ENCODE data around the gene GPR26. TPM values are rescaled to one million over a fixed set of nuclear protein-coding genes. Genes with fewer than 3 reads are reported as not detected.

GPR26 gene
- total RNA-seq, 6 experiments from 2014 or later = not detected

DNA sequence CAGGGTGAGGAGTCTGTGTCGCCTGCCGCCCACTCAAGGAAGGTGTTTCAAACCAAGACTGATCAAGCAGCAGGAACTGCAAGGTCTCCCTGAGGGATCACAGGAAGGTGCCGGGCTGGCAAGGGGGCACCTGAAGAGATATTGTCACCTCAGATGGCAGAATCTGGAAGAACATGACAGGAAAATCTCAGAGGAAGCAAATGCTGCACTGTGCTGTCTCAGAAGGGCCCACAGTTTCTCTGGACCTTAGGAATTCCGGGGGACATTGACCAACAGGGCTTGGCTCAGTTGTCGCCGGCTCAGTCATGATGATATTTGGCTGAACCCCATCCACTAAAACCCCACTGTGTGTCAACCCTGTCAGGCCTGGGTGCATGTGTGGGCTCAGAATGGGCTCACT lies 31.9 kb upstream of the GPR26 start:
- H3K27ac ChIP-seq = no peak overlapping the region
- H3K4me1 ChIP-seq = no peaks in the 10 kb centered on the region
- intact Hi-C loops (cut with DNase I) = no loop called here
- peak in 1 of 3 donors; percentile 19 for DNase-seq
- no peaks in the 10 kb centered on the region for H3K27me3 ChIP-seq
- no peaks in the 10 kb centered on the region for H3K9me3 ChIP-seq
- WGBS (ENCODE audit: insufficient coverage, low coverage, low lambda C conversion rate, missing lambda C conversion rate) = 65% methylated on average over 3 of the region's 6 CpGs
- no peak overlapping the region for H3K4me3 ChIP-seq
- H3K36me3 ChIP-seq = no peaks in the 10 kb centered on the region
- TF ChIP-seq POLR2A (IDR thresholded peaks at IDR 0.05) = no peak
- no peak for ATAC-seq

DNA sequence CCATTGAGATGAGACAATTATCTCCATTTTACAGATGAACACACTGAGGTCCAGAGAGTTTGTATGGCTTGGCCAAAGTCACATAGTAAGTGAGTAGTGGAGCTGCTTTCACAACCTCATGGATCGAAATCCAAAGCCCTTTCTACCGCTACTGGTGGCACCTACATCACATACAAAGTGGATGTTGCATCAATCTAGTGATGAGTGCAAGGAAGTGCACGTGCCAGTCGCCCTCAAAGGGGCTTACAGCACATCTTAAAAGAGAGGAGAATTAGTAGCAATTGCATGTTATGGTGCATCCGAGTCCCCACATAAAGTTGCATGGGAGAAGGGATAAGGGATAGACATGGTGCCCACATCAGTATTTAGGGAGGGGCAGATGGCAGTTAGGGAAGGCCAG lies 31.0 kb upstream of the GPR26 start:
- H3K27ac ChIP-seq = no peak overlapping the region
- ATAC-seq = no peak
- no peaks in the 10 kb centered on the region for H3K4me1 ChIP-seq
- H3K36me3 ChIP-seq = no peaks in the 10 kb centered on the region
- 34% methylated on average over 5 of the region's 5 CpGs for WGBS (ENCODE audit: insufficient coverage, low coverage, low lambda C conversion rate, missing lambda C conversion rate)
- H3K9me3 ChIP-seq = no peaks in the 10 kb centered on the region
- no peak overlapping the region for H3K4me3 ChIP-seq
- peak in 1 of 3 donors; percentile 4 for DNase-seq
- no peak for TF ChIP-seq POLR2A (IDR thresholded peaks at IDR 0.05)
- TF ChIP-seq, protein P1, sequence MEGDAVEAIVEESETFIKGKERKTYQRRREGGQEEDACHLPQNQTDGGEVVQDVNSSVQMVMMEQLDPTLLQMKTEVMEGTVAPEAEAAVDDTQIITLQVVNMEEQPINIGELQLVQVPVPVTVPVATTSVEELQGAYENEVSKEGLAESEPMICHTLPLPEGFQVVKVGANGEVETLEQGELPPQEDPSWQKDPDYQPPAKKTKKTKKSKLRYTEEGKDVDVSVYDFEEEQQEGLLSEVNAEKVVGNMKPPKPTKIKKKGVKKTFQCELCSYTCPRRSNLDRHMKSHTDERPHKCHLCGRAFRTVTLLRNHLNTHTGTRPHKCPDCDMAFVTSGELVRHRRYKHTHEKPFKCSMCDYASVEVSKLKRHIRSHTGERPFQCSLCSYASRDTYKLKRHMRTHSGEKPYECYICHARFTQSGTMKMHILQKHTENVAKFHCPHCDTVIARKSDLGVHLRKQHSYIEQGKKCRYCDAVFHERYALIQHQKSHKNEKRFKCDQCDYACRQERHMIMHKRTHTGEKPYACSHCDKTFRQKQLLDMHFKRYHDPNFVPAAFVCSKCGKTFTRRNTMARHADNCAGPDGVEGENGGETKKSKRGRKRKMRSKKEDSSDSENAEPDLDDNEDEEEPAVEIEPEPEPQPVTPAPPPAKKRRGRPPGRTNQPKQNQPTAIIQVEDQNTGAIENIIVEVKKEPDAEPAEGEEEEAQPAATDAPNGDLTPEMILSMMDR (IDR thresholded peaks at IDR 0.05) = no peak
- H3K27me3 ChIP-seq = no peaks in the 10 kb centered on the region
- intact Hi-C loops (cut with DNase I) = no loop called here

DNA sequence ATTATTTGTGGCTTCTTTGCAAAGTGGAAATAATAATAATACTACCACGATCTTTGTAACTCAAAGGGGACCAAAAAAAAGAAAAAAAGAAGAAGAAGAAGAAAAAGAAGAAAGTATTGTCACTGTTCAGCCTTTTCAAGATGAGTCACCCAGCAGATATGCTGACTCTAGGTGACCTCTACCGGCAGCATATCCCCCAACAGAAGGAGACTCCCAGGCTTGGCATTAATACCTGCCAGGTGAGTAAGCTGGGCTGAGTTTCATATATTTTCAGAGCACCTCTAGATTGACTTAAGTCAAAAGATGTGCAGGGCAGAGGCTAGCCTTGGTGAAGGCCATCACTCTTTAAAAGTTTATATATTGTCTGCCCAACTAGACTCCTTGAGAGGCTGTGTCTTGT lies 30.4 kb upstream of the GPR26 start:
- no peaks in the 10 kb centered on the region for H3K4me1 ChIP-seq
- 22% methylated on average over 2 of the region's 2 CpGs for WGBS (ENCODE audit: insufficient coverage, low coverage, low lambda C conversion rate, missing lambda C conversion rate)
- DNase-seq = no peak
- ATAC-seq = no peak
- no peaks in the 10 kb centered on the region for H3K9me3 ChIP-seq
- H3K4me3 ChIP-seq = no peak overlapping the region
- intact Hi-C loops (cut with DNase I) = no loop called here
- no peaks in the 10 kb centered on the region for H3K36me3 ChIP-seq
- H3K27ac ChIP-seq = no peak overlapping the region
- no peaks in the 10 kb centered on the region for H3K27me3 ChIP-seq
- no peak for TF ChIP-seq POLR2A (IDR thresholded peaks at IDR 0.05)
- TF ChIP-seq, protein P1 (IDR thresholded peaks at IDR 0.05) = no peak

DNA sequence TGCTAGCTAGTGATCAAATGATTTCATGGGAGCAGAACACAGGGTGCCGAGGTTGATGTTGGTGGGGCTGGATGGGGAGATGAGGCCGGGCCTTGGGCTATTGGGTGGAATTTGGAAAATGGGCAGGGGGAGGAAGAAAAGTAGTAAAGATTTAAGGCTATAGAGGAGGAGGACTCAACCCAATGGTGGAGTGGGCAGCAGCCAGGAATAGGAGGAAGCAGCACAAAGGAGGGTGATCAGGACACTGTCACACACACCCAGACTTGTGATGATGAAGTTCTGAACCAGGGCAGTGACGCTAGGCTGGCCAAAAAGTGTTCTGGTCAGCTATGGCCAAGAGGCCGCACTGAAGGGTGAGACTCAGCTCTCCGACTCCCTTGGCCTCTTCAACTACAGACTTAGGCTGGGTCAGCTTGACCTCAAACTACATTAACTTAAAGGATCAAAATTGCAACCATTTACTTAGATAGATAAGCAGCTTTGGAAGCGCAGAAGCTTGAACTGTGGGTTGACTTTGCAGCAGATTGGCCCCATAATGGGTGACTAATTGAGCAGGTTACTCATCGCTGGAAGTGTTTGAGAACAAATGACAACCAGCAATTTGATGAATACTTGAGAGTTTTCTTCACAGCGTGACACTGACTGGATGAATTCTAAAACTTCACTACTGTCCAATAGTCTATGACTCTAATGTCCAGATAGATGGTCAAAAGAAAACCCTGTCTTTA lies 29.4 kb upstream of the GPR26 start:
- WGBS (ENCODE audit: insufficient coverage, low coverage, low lambda C conversion rate, missing lambda C conversion rate) = 65% methylated on average over 5 of the region's 8 CpGs

DNA sequence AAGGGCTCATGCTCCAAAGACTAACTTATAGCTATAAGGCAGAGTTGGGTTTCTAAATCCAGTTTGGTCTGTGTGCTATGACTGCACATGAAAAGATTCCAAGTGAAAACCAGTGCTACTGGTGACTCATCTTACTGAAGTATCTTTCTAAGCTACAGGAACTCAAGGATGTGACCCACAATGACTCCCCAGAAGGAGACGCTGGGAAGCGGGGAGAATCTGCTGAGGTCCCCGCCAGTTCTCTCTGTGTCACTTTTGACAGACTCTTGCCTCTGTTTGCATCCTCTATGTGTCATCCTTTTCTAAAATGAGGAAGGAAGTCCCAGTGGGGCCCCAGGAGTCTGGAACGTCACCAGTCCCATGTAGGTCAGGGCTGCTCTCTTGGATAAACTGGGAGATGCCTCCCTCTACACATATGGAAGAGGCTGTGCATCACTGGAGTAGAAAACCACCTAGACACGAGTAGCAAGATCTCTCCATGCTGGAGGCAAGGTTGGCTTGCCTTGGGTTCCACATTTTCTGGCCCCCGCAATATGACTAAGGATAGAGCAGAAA lies 28.8 kb upstream of the GPR26 start:
- H3K9me3 ChIP-seq = no peaks in the 10 kb centered on the region

More for the DNA sequence above, 29.4 kb upstream of the GPR26 start:
- DNase-seq = peak in 1 of 3 donors; percentile 5
- H3K27me3 ChIP-seq = no peaks in the 10 kb centered on the region
- ATAC-seq = no peak
- no peaks in the 10 kb centered on the region for H3K9me3 ChIP-seq
- H3K4me3 ChIP-seq = no peak overlapping the region
- TF ChIP-seq, protein P1 (IDR thresholded peaks at IDR 0.05) = no peak
- H3K27ac ChIP-seq = no peak overlapping the region
- H3K36me3 ChIP-seq = no peaks in the 10 kb centered on the region
- intact Hi-C loops (cut with DNase I) = no loop called here
- no peaks in the 10 kb centered on the region for H3K4me1 ChIP-seq

More for the DNA sequence above, 28.8 kb upstream of the GPR26 start:
- Histone ChIP-seq H3K27me3 (no peaks in the 10 kb centered on the region), H3K4me3 (no peak overlapping the region), H3K36me3 (no peaks in the 10 kb centered on the region), H3K4me1 (no peaks in the 10 kb centered on the region), H3K27ac (no peak overlapping the region)
- peak in 1 of 3 donors; percentile 23 for DNase-seq
- no peak for ATAC-seq
- intact Hi-C loops (cut with DNase I) = no loop called here
- WGBS (ENCODE audit: insufficient coverage, low coverage, low lambda C conversion rate, missing lambda C conversion rate) = 46% methylated on average over 4 of the region's 6 CpGs
- TF ChIP-seq, protein P1 (IDR thresholded peaks at IDR 0.05) = no peak
- no peak for TF ChIP-seq POLR2A (IDR thresholded peaks at IDR 0.05)
